ENCODE measurements around the gene NUMA1.

- no peak for TF ChIP-seq CTCF (IDR thresholded peaks at IDR 0.05 in 4 of 5, conservative IDR thresholded peaks at IDR 0.05 in 1 of 5)
- no peak for TF ChIP-seq POLR2A (IDR thresholded peaks at IDR 0.05)
Observed at GRCh38 chr11:72083414-72083813, 3.1 kb upstream of the NUMA1 start.

Measured in gastrocnemius medialis (tissue), 4 donors.